ENCODE data around the gene NHS. TPM values are rescaled to one million over a fixed set of nuclear protein-coding genes. Genes with fewer than 3 reads are reported as not detected.

The NHS gene
- total RNA-seq, 1 experiment from 2014 or later = 19.5 TPM

GRCh38 chrX:17662391-17662790 is 287.4 kb downstream of the NHS start:
- no peaks in the 10 kb centered on the region for H3K36me3 Mint-ChIP-seq (ENCODE audit: insufficient read depth, unreplicated experiment)
- intact Hi-C loops (cut with micrococcal nuclease; ENCODE audit: unreplicated experiment) = no loop called here
- no peaks in the 10 kb centered on the region for H3K9me3 Mint-ChIP-seq (ENCODE audit: low read depth, unreplicated experiment)
- no peaks in the 10 kb centered on the region for H3K4me1 Mint-ChIP-seq (ENCODE audit: low read depth, unreplicated experiment)
- H3K4me3 Mint-ChIP-seq (ENCODE audit: low read depth, unreplicated experiment) = no peak overlapping the region
- no peak overlapping the region for H3K27ac Mint-ChIP-seq (ENCODE audit: unreplicated experiment)
- TF ChIP-seq CTCF (IDR thresholded peaks at IDR 0.05; ENCODE audit: unreplicated experiment) = no peak
- no TSS peak for BruUV-seq (replicated peaks)
- DNase-seq = no peak
- H3K27me3 Mint-ChIP-seq (ENCODE audit: unreplicated experiment) = no peaks in the 10 kb centered on the region
- CTCF ChIA-PET = no interaction called here

- no peak for TF ChIP-seq CTCF (IDR thresholded peaks at IDR 0.05; ENCODE audit: unreplicated experiment)
- Mint-ChIP-seq H3K27ac (ENCODE audit: unreplicated experiment) (no peak overlapping the region), H3K4me1 (ENCODE audit: low read depth, unreplicated experiment) (peaks cover 14% of the 10 kb centered on the region), H3K36me3 (ENCODE audit: insufficient read depth, unreplicated experiment) (no peaks in the 10 kb centered on the region), H3K27me3 (ENCODE audit: unreplicated experiment) (no peaks in the 10 kb centered on the region), H3K4me3 (ENCODE audit: low read depth, unreplicated experiment) (no peak overlapping the region), H3K9me3 (ENCODE audit: low read depth, unreplicated experiment) (peaks cover 5% of the 10 kb centered on the region)
- no TSS peak for BruUV-seq (replicated peaks)
- CTCF ChIA-PET = no interaction called here
- DNase-seq = no peak
- intact Hi-C loops (cut with micrococcal nuclease; ENCODE audit: unreplicated experiment) = no loop called here
These were observed 293.9 kb downstream of the NHS start for GRCh38 chrX:17668929-17669328.

GRCh38 chrX:17669458-17669857 is 294.5 kb downstream of the NHS start:
- Mint-ChIP-seq H3K4me3 (ENCODE audit: low read depth, unreplicated experiment) (no peak overlapping the region), H3K27ac (ENCODE audit: unreplicated experiment) (no peak overlapping the region), H3K36me3 (ENCODE audit: insufficient read depth, unreplicated experiment) (no peaks in the 10 kb centered on the region), H3K4me1 (ENCODE audit: low read depth, unreplicated experiment) (peaks cover 19% of the 10 kb centered on the region), H3K27me3 (ENCODE audit: unreplicated experiment) (no peaks in the 10 kb centered on the region), H3K9me3 (ENCODE audit: low read depth, unreplicated experiment) (peaks cover 5% of the 10 kb centered on the region)
- intact Hi-C loops (cut with micrococcal nuclease; ENCODE audit: unreplicated experiment) = no loop called here
- DNase-seq = no peak
- TF ChIP-seq CTCF (IDR thresholded peaks at IDR 0.05; ENCODE audit: unreplicated experiment) = no peak
- no TSS peak for BruUV-seq (replicated peaks)
- CTCF ChIA-PET = no interaction called here

GRCh38 chrX:17669891-17670290 is 294.9 kb downstream of the NHS start:
- peaks cover 23% of the 10 kb centered on the region for H3K4me1 Mint-ChIP-seq (ENCODE audit: low read depth, unreplicated experiment)
- DNase-seq = no peak
- H3K27ac Mint-ChIP-seq (ENCODE audit: unreplicated experiment) = no peak overlapping the region
- no peak overlapping the region for H3K4me3 Mint-ChIP-seq (ENCODE audit: low read depth, unreplicated experiment)
- TF ChIP-seq CTCF (IDR thresholded peaks at IDR 0.05; ENCODE audit: unreplicated experiment) = no peak
- CTCF ChIA-PET = no interaction called here
- no peaks in the 10 kb centered on the region for H3K27me3 Mint-ChIP-seq (ENCODE audit: unreplicated experiment)
- BruUV-seq (replicated peaks) = no TSS peak
- intact Hi-C loops (cut with micrococcal nuclease; ENCODE audit: unreplicated experiment) = no loop called here
- no peaks in the 10 kb centered on the region for H3K36me3 Mint-ChIP-seq (ENCODE audit: insufficient read depth, unreplicated experiment)
- peaks cover 5% of the 10 kb centered on the region for H3K9me3 Mint-ChIP-seq (ENCODE audit: low read depth, unreplicated experiment)

- no peak for DNase-seq
- Mint-ChIP-seq H3K9me3 (ENCODE audit: low read depth, unreplicated experiment) (peaks cover 5% of the 10 kb centered on the region), H3K27me3 (ENCODE audit: unreplicated experiment) (no peaks in the 10 kb centered on the region), H3K36me3 (ENCODE audit: insufficient read depth, unreplicated experiment) (no peaks in the 10 kb centered on the region), H3K4me3 (ENCODE audit: low read depth, unreplicated experiment) (no peak overlapping the region), H3K27ac (ENCODE audit: unreplicated experiment) (no peak overlapping the region), H3K4me1 (ENCODE audit: low read depth, unreplicated experiment) (peaks cover 25% of the 10 kb centered on the region)
- no peak for TF ChIP-seq CTCF (IDR thresholded peaks at IDR 0.05; ENCODE audit: unreplicated experiment)
- intact Hi-C loops (cut with micrococcal nuclease; ENCODE audit: unreplicated experiment) = no loop called here
- no TSS peak for BruUV-seq (replicated peaks)
- CTCF ChIA-PET = no interaction called here
These were observed 295.9 kb downstream of the NHS start for GRCh38 chrX:17670874-17671273.

Data from Calu3 (cell line).